ENCODE measurements around the gene FDX1.

The FDX1 gene

GRCh38 chr11:110431674-110432073, 1.9 kb downstream of the FDX1 start:
- no peak for FAIRE-seq

- FAIRE-seq: no peak
Measured at GRCh38 chr11:110432713-110433392, 3.1 kb downstream of the FDX1 start.

DNA sequence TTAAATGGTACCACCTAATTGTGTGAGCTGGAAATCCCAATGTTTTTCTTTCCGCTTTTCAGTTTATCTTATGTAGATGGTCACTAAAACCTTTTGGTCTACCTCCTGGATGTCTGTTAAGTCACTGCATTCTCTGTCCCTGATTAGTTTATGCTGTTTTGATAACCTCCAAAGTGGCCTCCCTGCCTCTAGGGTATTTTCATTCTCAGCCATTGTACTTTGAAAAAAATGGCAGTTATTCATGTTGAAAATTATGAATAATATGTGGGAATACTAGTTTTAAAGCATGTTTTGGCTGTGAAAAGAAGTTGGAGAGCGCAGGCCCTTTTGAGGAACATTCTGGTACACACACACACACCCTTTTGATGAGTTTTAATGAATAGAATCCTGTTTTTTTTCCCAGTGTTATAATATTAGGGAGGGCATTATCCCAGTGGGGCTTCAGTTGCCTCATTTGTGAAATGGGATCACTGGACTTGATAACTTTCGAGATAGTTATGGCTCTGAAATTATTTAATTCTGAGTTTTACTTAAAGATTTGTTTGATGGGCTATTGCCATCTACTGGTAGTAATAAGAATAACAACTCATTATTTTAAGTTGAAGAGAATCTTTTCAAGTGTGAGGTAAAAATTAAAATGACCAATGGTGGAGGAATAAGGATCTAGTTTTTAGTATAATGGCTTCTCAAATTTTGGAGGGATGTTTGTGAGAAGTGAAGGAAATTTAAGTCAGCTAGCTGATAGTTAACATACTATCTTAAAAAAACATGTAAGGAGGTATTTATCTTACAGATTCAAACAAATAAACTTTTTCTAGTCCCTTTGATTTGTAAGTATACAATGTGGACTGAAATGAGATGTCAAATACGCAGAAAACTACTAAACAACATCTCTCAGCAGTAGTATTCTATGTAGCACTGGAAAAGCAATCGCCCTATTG, 3.9 kb downstream of the FDX1 start:
- FAIRE-seq: peak; percentile 63

- no peak for FAIRE-seq
Measured at GRCh38 chr11:110434952-110435779, 5.4 kb downstream of the FDX1 start.

- no peak for FAIRE-seq
Measured at GRCh38 chr11:110435780-110436717, 6.3 kb downstream of the FDX1 start.

DNA sequence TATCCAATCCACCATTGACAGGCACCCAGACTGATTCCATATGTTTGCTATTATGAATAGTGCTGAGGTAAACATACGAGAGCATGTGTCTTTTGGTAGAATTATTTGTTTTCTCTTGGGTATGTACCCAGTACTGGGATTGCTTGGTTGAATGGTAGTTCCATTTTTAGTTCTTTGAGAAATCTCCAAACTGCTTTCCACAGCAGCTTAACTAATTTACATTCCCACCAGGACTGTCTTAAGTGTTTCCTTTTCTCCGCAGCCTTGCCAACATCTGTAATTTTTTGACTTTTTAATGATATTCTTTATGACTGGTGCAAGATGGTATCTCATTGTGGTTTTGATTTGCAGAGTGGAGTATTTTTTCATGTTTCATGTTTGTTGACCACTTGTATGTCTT, 8.3 kb downstream of the FDX1 start:
- no peak for FAIRE-seq

DNA sequence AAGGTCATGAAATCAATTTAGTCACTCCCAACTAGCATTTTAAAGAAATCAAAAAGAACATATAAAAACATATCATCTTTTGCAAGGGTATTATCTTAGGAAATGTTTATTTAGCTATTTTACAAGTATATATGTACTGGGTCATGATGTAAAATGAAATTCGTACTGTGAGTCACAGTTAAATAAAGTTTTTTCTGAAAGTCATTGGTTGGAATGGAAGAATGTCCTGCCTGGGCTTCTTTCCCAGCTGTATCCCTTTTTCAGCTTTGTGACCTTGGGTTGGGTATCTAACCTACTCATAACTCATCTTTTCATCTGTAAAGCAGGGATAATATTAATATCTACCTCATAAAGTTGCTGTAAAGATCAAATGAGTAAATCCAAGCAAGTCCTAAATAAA, 15.7 kb downstream of the FDX1 start:
- no peak for FAIRE-seq

- no peak for FAIRE-seq
Measured at GRCh38 chr11:110446061-110446460, 16.3 kb downstream of the FDX1 start.

- no peak for FAIRE-seq
Measured at GRCh38 chr11:110446594-110446993, 16.8 kb downstream of the FDX1 start.

GRCh38 chr11:110447343-110447742, 17.6 kb downstream of the FDX1 start:
- no peak for FAIRE-seq

DNA sequence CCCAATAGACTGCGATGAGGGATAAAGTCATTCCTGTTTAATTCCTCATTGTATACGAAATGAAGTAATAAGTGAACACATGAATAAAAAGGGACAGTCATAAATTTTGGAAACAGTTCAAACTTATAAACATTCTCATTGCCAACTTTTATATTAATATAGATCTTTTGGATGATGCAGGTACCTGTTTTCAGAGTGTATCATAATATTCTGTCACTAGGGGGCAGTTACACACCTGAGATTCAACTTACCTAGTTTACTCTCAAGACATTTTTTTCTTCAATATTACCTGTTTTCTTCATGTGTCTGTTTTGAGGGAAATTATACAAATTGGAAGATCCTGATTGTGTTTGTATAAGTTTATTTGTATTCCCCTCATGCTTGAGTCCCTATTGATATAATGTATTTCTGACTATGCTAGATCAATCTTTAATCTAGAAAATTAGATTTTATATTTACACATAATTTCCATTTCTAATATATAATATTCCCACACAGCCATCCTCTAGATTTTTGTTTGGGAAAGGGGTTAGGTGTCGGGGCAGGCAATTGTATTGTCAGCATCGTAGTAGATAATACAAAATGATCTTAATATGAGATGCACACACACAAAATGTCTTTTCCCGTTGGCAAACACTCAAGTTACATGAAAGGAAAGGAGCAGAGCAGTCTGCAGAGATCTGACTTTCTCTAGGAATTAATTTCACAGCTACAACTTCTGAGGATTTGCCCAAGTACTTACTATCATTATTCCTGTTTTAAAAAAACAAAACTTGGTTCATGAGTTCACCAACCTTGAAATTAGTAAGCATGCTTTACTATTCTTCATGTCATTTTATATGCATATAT, 18.4 kb downstream of the FDX1 start:
- FAIRE-seq: no peak

GRCh38 chr11:110450246-110450645, 20.5 kb downstream of the FDX1 start:
- no peak for FAIRE-seq

GRCh38 chr11:110452720-110453119, 23.0 kb downstream of the FDX1 start:
- no peak for FAIRE-seq

- no peak for FAIRE-seq
Measured at GRCh38 chr11:110453684-110454354, 24.1 kb downstream of the FDX1 start.

- no peak for FAIRE-seq
Measured at GRCh38 chr11:110454609-110455008, 24.9 kb downstream of the FDX1 start.

- FAIRE-seq: no peak
Measured at GRCh38 chr11:110455718-110456117, 26.0 kb downstream of the FDX1 start.

DNA sequence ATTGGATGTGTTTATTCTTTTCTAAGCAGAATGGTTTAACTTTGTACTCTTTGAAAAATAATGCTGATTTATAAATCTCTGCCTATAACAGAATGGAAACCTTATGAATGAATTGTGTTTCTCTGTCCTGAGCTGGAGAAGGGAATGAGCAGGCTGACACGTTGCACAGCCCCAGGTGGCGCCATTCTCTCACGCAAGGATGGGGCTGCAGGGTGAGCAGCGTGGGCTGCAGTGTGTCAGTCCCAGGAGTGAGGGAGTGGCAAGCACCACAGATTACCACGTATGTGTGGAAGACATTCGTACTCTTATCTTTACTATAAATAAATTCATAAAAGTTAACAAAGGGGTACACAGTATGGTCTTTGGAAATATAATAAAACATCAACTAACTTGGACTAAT, 33.4 kb downstream of the FDX1 start:
- no peak for FAIRE-seq

DNA sequence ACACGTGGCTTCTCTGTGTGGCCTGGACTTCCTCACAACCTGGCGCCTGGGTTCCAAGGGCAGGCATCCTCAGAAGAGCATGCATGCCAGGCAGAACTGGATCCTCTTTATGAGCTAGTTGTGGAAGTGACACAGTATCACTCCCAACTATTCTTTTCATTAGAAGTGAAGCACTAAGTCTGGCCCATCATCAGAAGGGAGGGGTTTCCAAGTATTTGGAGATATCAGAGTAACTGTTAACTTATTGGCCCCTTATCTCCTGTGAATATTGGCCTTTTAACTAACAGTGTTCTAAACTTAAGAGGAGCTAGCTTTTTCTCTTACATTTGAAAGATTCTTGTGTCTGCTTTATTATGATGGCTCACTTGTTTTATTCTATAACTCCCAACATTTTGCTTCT, 35.5 kb downstream of the FDX1 start:
- no peak for FAIRE-seq

DNA sequence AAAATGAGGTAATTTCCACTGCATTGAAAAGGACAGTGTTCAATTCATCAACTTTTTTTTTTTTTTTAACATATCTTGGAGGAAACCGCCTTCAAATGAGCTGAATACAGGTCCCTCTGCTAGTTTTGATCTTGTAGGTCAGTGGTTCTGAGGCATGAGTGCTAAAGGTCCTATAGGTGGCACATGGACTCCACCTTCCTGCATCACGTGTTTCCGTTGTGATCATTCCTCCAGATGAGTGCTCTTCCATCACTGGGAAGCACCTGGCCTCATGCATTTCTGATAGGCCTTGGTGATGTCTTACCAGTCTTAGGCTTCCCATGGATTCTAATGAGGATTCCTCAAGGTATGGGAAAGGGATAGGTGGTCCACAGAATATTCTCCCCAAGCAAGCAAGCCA, 37.8 kb downstream of the FDX1 start:
- FAIRE-seq: no peak

DNA sequence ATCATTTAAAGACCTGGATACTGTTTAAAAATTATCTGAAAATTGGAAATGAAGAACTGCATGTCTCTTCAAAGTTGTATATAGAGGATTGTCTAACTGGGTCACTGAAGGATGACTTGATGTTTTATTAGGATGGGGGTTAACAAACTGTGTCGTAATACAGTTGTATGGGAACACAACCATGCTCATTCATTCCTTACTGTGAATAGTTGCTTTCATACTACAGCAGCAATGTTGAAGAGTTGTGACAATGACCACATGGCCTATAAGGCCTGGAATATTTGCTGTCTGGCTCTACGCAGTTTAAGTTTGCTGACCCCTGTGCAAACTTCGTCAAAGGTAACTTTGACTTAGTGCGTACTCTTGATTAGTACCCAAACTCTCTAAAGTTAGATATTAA, 38.4 kb downstream of the FDX1 start:
- FAIRE-seq: no peak

GRCh38 chr11:110469127-110469526, 39.4 kb downstream of the FDX1 start:
- FAIRE-seq: no peak

Measured in TTC549 (cell line).